Lower leg skin (tissue), 3 donors: Measurements from ENCODE around the gene VPS16.

Experiments
- CTCF ChIP-seq, 3 donors: fragments of 450-650 bp; IDR thresholded peaks; one replicate each; pipeline ENCODE4 v1.5.1; 2016; ENCODE audit warnings: antibody characterized with exemption in 3 of 3, mild to moderate bottlenecking in 3 of 3, moderate library complexity in 2 of 3
- POLR2A ChIP-seq, 2 donors: fragments of 450-650 bp; IDR thresholded peaks; one replicate each; pipeline ENCODE4 v1.6.1; 2016 to 2017; ENCODE audit warnings: antibody characterized with exemption in 2 of 2, mild to moderate bottlenecking in 1 of 2, moderate library complexity in 1 of 2

GRCh38 chr20:2815242-2815900 lies 25.2 kb upstream of the VPS16 start:
- TF ChIP-seq CTCF (IDR thresholded peaks at IDR 0.05), result no peak
- TF ChIP-seq POLR2A (IDR thresholded peaks at IDR 0.05), result no peak
